ENCODE measurements around the gene ACSM6. TPM values are rescaled to one million over a fixed set of nuclear protein-coding genes. Genes with fewer than 3 reads are reported as not detected.
A peak's percentile ranks its signal among the peaks of the same experiment; 100 is the strongest.
"Not testable (repeated sequence)": the region's sequence is repeated elsewhere in the genome, so short reads cannot be mapped to it uniquely, and the experiment has no call there.

Gene ACSM6
- total RNA-seq, 4 donors from 2014 or later, result 1.1 to 5.5 (median 3.0) TPM

DNA sequence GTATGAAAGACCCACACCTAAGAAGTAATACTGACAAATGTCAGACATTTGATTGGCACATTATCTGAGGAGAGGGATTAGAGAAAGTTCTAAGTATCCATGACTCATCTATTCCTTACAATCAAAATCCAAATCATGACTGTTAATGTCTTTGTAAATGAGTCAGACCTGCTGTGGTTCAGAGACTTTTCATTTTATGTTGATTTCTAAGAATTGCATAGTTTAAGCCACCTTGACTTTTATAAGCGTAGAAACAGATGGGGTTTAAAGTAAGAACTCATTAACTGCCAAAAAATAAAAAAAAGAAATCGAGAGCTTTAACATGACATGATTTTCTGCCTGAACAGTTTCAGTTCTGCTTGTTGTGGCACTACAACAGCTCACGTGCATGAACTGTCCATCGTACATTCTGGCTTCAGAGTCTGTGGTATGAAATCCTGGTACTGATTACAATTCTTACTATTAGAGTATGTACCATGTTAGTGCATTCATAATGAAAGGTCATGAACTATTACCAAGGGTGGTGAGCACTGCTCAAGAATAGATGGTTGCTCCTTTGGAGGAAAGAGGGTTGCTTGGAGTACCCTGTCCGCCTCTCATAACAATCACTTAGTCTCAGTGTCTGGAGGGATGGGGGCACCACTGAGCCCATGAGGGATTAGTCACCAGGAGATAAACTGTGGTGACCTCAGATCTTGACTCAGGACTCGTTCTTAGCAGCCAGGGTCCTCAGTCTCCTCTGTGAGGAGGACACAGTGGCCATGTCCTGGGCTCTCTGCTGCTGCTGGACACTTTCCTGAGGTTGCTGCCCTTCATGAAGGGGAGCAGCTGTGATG, 42.2 kb downstream of the ACSM6 start:
- WGBS, result 61% methylated on average over 5 of the region's 6 CpGs
- TF ChIP-seq, protein P1, sequence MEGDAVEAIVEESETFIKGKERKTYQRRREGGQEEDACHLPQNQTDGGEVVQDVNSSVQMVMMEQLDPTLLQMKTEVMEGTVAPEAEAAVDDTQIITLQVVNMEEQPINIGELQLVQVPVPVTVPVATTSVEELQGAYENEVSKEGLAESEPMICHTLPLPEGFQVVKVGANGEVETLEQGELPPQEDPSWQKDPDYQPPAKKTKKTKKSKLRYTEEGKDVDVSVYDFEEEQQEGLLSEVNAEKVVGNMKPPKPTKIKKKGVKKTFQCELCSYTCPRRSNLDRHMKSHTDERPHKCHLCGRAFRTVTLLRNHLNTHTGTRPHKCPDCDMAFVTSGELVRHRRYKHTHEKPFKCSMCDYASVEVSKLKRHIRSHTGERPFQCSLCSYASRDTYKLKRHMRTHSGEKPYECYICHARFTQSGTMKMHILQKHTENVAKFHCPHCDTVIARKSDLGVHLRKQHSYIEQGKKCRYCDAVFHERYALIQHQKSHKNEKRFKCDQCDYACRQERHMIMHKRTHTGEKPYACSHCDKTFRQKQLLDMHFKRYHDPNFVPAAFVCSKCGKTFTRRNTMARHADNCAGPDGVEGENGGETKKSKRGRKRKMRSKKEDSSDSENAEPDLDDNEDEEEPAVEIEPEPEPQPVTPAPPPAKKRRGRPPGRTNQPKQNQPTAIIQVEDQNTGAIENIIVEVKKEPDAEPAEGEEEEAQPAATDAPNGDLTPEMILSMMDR (IDR thresholded peaks at IDR 0.05), result no peak
- TF ChIP-seq EP300 (IDR thresholded peaks at IDR 0.05) (no peak), POLR2AphosphoS5 (IDR thresholded peaks at IDR 0.05) (no peak), POLR2A (IDR thresholded peaks at IDR 0.05) (no peak)
- no peaks in the 10 kb centered on the region for H3K9me3 ChIP-seq
- peaks cover 6% of the 10 kb centered on the region for H3K4me1 ChIP-seq
- H3K4me3 ChIP-seq, result no peak overlapping the region
- no peak overlapping the region for H3K27ac ChIP-seq
- peaks cover 37% of the 10 kb centered on the region for H3K36me3 ChIP-seq
- no peaks in the 10 kb centered on the region for H3K27me3 ChIP-seq
- DNase-seq (ENCODE audit: low spot score in 2 of 2), result no peak

GRCh38 chr10:95237376-95238170, 43.5 kb downstream of the ACSM6 start:
- H3K27me3 ChIP-seq, result no peaks in the 10 kb centered on the region
- H3K36me3 ChIP-seq, result peaks cover 40% of the 10 kb centered on the region
- DNase-seq (ENCODE audit: low spot score in 2 of 2), result no peak
- WGBS, result 77% methylated on average over 11 of the region's 12 CpGs
- H3K9me3 ChIP-seq, result no peaks in the 10 kb centered on the region
- no peak overlapping the region for H3K27ac ChIP-seq
- H3K4me1 ChIP-seq, result peaks cover 6% of the 10 kb centered on the region
- no peak overlapping the region for H3K4me3 ChIP-seq
- TF ChIP-seq POLR2A (IDR thresholded peaks at IDR 0.05), result no peak
- TF ChIP-seq POLR2AphosphoS5 (IDR thresholded peaks at IDR 0.05), result no peak

DNA sequence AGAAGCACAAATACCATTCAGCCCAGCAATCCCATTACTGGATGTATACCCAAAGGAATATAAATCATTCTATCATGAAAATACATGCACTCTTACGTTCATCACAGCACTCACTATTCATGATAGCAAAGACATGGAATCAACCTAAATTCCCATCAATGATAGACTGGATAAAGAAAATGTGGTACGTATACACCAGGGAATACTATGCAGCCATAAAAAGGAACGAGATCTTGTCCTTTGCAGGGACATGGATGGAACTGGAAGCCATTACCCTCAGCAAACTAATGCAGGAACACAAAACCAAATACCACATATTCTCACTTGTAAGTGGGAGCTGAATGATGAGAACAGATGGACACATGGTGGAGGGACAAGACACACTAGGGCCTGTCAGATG, 46.1 kb downstream of the ACSM6 start:
- not testable (repeated sequence) for H3K27me3 ChIP-seq; H3K27ac ChIP-seq; H3K4me1 ChIP-seq; H3K9me3 ChIP-seq; DNase-seq (ENCODE audit: low spot score in 2 of 2); H3K4me3 ChIP-seq
- 97% methylated on average over 3 of the region's 3 CpGs for WGBS
- peaks cover 51% of the 10 kb centered on the region for H3K36me3 ChIP-seq

- Histone ChIP-seq H3K4me3 (no peak overlapping the region), H3K36me3 (peaks cover 57% of the 10 kb centered on the region), H3K27me3 (no peaks in the 10 kb centered on the region), H3K9me3 (no peaks in the 10 kb centered on the region), H3K4me1 (peaks cover 3% of the 10 kb centered on the region), H3K27ac (no peak overlapping the region)
- DNase-seq (ENCODE audit: low spot score in 2 of 2), result no peak
- TF ChIP-seq POLR2AphosphoS5 (IDR thresholded peaks at IDR 0.05) (no peak), EP300 (IDR thresholded peaks at IDR 0.05) (no peak)
- 93% methylated on average over 6 of the region's 6 CpGs for WGBS
Measured at GRCh38 chr10:95240811-95241210, 46.8 kb downstream of the ACSM6 start.

DNA sequence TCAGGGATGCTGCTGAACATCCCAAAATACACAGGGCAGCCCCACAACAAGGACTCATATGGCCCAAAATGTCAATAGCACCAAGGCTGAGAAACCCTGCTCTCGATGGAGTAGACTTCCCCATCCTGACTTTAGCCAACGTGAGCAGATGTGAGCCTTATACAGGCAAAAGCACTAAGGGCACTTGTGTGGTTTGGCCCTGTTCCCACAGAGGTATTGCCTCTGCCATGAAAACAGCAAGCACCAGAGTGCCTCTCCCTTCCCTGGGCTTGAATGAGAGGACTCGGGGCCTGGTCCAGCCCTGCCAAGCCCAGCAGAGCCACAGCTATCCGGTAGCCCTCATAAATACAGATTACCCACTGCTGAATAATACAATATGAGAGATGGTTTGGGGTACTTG, 47.5 kb downstream of the ACSM6 start:
- Histone ChIP-seq H3K27me3 (no peaks in the 10 kb centered on the region), H3K27ac (no peak overlapping the region), H3K36me3 (peaks cover 55% of the 10 kb centered on the region), H3K4me3 (no peak overlapping the region), H3K9me3 (no peaks in the 10 kb centered on the region), H3K4me1 (no peaks in the 10 kb centered on the region)
- DNase-seq (ENCODE audit: low spot score in 2 of 2), result no peak
- TF ChIP-seq POLR2AphosphoS5 (IDR thresholded peaks at IDR 0.05), result no peak
- TF ChIP-seq, protein P1 (IDR thresholded peaks at IDR 0.05), result no peak
- TF ChIP-seq POLR2A (IDR thresholded peaks at IDR 0.05), result no peak
- TF ChIP-seq EP300 (IDR thresholded peaks at IDR 0.05), result no peak
- WGBS, result 68% methylated on average over 2 of the region's 4 CpGs

DNA sequence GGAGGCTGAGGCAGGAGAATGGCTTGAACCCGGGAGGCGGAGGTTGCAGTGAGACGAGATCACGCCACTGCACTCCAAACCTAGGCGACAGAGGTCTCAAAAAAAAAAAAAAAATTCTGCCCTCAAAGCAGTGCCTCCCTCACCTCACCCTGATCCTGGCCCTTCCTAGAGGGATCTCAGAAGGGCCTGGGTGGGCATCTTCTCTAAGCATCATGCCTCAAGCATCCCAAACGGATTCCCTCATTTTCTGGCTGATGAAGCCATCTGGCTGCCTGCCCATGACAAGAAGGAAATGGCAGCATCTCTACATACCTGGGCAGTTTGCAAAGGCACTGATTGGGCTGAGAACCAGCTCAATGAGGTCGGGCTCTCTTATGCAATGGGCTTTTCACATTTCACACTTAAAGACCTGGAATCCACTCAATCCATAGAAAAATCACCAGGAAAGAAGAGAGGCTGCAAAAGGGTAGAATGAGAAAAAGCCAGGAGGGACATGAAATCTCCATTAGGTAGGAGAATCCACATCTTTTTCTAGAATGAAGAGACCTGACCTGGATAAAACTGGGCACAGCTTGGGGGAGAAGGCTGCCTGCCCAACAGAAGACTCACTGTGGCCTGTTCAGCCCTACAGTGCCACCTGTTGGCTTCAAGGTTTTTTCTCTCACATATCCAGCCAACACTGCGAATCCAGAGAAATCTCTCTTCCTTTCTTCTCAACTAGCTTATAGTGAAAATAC, 48.7 kb downstream of the ACSM6 start:
- 73% methylated on average over 8 of the region's 8 CpGs for WGBS
- Histone ChIP-seq H3K27ac (no peak overlapping the region), H3K27me3 (no peaks in the 10 kb centered on the region), H3K9me3 (no peaks in the 10 kb centered on the region), H3K4me3 (no peak overlapping the region), H3K36me3 (peaks cover 44% of the 10 kb centered on the region), H3K4me1 (peaks cover 12% of the 10 kb centered on the region)
- DNase-seq (ENCODE audit: low spot score in 2 of 2), result no peak
- TF ChIP-seq EP300 (IDR thresholded peaks at IDR 0.05) (no peak), POLR2A (IDR thresholded peaks at IDR 0.05) (no peak), POLR2AphosphoS5 (IDR thresholded peaks at IDR 0.05) (no peak)
- TF ChIP-seq, protein P1 (IDR thresholded peaks at IDR 0.05), result peak in 1 of 2 donors; percentile 39
